ENCODE measurements around the gene KIF6.

DNA sequence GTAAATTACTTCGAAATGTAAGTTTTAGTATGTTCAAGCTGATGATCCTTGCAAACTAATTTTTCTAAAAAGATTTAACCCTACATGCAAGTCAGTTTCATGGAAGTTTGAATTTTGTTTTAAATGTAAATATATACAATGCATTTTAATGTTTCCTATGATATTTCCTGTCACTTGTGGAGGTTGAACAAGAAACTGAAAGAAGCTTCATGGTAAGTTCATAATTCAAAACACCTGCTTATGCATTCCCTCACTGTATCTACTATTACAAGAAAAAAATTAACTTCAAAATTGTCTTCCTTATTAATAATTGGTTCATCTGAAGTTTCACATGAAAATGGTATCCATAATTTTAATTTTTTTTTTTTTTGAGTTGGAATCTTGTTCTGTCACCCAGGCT lies 24.8 kb downstream of the KIF6 start:
- TF ChIP-seq EZH2 (IDR thresholded peaks at IDR 0.05; ENCODE audit: borderline replicate concordance, low read length) = no peak
- TF ChIP-seq, protein P1, sequence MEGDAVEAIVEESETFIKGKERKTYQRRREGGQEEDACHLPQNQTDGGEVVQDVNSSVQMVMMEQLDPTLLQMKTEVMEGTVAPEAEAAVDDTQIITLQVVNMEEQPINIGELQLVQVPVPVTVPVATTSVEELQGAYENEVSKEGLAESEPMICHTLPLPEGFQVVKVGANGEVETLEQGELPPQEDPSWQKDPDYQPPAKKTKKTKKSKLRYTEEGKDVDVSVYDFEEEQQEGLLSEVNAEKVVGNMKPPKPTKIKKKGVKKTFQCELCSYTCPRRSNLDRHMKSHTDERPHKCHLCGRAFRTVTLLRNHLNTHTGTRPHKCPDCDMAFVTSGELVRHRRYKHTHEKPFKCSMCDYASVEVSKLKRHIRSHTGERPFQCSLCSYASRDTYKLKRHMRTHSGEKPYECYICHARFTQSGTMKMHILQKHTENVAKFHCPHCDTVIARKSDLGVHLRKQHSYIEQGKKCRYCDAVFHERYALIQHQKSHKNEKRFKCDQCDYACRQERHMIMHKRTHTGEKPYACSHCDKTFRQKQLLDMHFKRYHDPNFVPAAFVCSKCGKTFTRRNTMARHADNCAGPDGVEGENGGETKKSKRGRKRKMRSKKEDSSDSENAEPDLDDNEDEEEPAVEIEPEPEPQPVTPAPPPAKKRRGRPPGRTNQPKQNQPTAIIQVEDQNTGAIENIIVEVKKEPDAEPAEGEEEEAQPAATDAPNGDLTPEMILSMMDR (IDR thresholded peaks at IDR 0.05; ENCODE audit: low read length) = no peak

Measured in OCI-LY1 (cell line).